T-helper 22 cell (primary cell): ENCODE results near the gene OR52I2.

Source experiments
- DNase-seq: peaks from one replicate; pipeline ENCODE4 v3.0.0-alpha.2; 2020; ENCODE audit warnings: low read depth

Gene OR52I2

DNA sequence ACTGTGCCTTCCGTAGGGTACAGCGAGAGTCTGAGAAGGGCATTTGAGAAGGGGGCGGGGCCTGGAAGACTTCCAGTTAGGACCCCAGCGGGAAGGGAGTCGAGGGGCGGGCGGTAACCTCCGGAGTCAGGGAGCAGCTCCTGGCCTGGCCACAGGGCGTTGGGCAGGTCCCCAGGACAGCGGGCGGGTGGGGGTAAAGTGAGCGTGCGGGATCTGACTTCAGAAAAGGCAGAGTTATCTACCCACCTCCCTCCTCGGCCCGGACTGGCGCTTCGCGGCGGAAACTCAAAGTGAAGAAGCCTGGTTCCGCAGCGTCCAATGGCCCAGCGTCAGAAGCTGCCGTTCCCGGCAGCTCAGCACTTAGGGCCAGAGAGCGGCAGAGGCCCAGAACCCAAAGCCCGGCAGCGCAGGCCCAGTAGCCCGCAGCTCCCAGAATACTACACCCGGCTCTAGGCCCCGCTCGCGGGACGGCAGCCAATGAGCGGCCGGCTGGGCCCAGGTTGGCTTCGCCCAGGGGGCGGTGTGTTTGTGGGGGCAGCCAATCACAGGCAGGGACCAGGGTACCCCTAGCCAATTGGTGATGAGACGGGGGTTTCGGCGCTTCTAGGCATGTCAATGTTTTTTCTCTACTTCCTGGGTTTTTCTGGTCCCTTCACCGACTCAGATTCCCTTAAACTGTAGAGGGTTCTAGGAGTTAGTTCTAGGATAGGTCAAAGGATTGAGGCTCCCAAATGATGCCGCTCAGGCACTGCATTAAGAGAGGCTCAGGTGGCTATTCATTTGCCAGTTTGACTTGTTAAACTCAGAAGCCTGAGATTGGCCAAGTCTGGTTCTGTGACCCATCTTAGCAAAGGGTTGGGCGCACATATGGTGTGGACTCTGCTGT is 26.5 kb downstream of the OR52I2 start, which contains the start of gene TRIM68:
Gene TRIM68, minus strand, starts transcription at position 451 of the 886 bp plus-strand sequence. CDS start 2,727 bp downstream, outside the sequence.
- DNase-seq: peak; percentile 87

GRCh38 chr11:4610258-4610935 is 28.9 kb downstream of the OR52I2 start:
- no peak for DNase-seq

- DNase-seq: no peak
Measured at GRCh38 chr11:4611986-4612385, 30.4 kb downstream of the OR52I2 start.

- DNase-seq: no peak
Measured at GRCh38 chr11:4615856-4616444, 34.4 kb downstream of the OR52I2 start.

DNA sequence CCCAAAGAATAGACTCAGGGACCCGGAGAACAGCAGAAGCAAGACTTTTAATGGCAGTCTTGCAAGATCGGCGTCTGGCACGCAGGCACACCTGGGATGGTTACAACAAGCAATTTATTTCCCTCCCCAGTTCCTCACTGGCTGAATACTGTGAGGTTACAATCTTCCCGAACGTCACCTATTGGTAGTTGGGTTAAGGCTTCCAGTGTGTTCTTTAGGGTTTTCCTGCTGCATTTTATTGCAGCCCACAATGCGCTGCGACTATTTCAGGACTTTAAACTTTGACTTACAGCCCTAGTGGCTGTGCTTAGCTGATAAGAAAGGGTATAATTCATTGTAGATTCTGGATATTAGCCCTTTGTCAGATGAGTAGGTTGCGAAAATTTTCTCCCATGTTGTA is 38.0 kb downstream of the OR52I2 start:
- DNase-seq: no peak

- DNase-seq: no peak
Measured at GRCh38 chr11:4626207-4627099, 44.9 kb downstream of the OR52I2 start.

GRCh38 chr11:4636136-4636535 is 54.6 kb downstream of the OR52I2 start:
- DNase-seq: no peak

DNA sequence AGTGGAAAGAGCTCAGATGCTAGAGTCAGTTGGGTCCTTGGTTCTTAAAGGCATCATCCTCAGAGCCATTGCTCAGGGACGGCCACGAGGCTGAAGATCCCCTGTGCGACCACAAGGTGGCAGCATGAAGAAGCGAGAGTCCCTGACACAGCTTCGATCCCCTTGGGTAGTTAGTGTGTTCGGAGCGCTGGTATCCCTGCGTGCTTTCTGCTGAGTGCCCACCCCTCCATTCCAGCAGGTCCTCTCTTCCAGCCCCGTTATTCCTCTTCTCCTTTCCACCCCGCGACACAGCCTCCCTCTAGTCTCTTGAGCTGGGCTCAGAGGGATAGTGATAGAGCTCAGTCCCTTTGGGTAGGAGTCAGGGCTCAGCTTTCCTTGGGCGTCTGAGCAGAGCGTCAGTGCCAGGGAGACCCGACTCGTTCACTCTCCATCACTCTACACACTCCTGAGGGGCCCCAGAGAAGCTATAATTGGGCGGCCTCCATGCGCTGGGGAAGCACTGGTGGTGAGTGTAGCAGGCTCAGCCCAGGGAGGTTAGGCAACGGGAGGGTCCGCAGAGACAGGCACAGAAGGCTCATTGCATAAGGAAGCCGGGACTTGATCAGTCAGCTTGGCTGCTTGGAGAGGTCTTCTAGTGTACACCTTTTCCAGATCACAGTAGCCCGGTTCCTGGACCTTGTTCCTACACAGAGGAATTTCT is 55.6 kb downstream of the OR52I2 start, which contains the start of gene OR51D1:
Gene OR51D1, plus strand, starts transcription at position 516 of the 700 bp plus-strand sequence. CDS start 2,314 bp downstream, outside the sequence.
- DNase-seq: peak; percentile 4

GRCh38 chr11:4637662-4638047 is 56.1 kb downstream of the OR52I2 start:
- no peak for DNase-seq

GRCh38 chr11:4639931-4640330 is 58.4 kb downstream of the OR52I2 start:
- DNase-seq: no peak

DNA sequence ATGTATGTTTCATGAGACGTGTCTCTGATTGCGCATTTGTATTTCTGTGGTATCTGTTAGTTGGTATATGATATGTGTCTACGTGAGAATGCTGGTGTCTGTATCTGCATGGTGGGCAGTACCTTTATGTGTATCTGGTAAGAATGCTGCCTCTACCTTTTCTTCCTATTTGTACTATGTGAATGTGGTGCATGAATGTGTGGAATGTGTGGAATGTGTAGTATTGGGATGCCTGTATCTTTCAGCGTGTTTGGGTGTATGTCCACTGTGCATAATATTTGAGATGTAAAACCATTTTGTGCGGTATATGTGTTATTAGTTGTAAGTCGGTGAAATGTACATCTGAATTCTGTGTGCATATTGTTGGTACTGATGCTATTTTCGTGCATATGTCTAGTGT is 60.0 kb downstream of the OR52I2 start:
- no peak for DNase-seq

GRCh38 chr11:4642043-4642442 is 60.5 kb downstream of the OR52I2 start:
- no peak for DNase-seq
